Naive thymus-derived CD4-positive, alpha-beta T cell (primary cell): ENCODE data around the gene RAB27B. TPM values are rescaled to one million over a fixed set of nuclear protein-coding genes. Genes with fewer than 3 reads are reported as not detected.

Experiments used
- ATAC-seq: fragments of 150-1000 bp; cut with Tn5 transposase; 2 replicates; pipeline ENCODE4 v1.10.0; 2021; ENCODE audit warnings: mild to moderate bottlenecking, moderate library complexity
- CTCF ChIA-PET: fragments of 350-600 bp; sonication (Branson Sonifier 250); formaldehyde crosslinking; loops from one replicate; lab custom pipeline; 2021; ENCODE audit warnings: antibody characterized with exemption; lab: Charles Lee
- POLR2A ChIA-PET: fragments of 350-600 bp; sonication (Branson Sonifier 250); formaldehyde crosslinking; loops from one replicate; lab custom pipeline; 2021; ENCODE audit warnings: antibody characterized with exemption, inconsistent platforms; lab: Charles Lee
- DNase-seq, 9 donors: peaks; one replicate each; pipeline versions ENCODE4 v3.0.0 to v3.0.0-alpha.2; 2020 to 2022; ENCODE audit warnings: mixed read lengths in 1 of 9
- H3K27ac ChIP-seq: one replicate; pipeline ENCODE4 v1.7.0; 2013; ENCODE audit warnings: mild to moderate bottlenecking, low read depth, low read length, moderate library complexity
- H3K27me3 ChIP-seq, 2 donors: one replicate each; pipeline ENCODE4 v1.7.0; 2013; ENCODE audit warnings: low read length in 2 of 2, mild to moderate bottlenecking in 2 of 2, moderate library complexity in 2 of 2; ENCODE audit not compliant: control insufficient read depth in 2 of 2, insufficient read depth in 2 of 2
- H3K36me3 ChIP-seq, 3 experiments: 1 replicate in 2 of 3; 2 replicates in 1 of 3; pipeline ENCODE4 v1.7.0; 2013; ENCODE audit warnings: low read length in 3 of 3, mild to moderate bottlenecking in 3 of 3, moderate library complexity in 1 of 3; ENCODE audit not compliant: insufficient read depth in 3 of 3, control insufficient read depth in 2 of 3
- H3K4me1 ChIP-seq, 2 donors: one replicate each; pipeline ENCODE4 v1.7.0; 2013; ENCODE audit warnings: low read length in 2 of 2, mild to moderate bottlenecking in 2 of 2, moderate library complexity in 1 of 2; ENCODE audit not compliant: control insufficient read depth in 2 of 2, insufficient read depth in 2 of 2
- H3K4me3 ChIP-seq: 2 replicates; pipeline ENCODE4 v1.7.0; 2013; ENCODE audit warnings: mild to moderate bottlenecking, low read length
- H3K9me3 ChIP-seq, 3 experiments: 1 replicate in 2 of 3; 2 replicates in 1 of 3; pipeline ENCODE4 v1.7.0; 2013; ENCODE audit warnings: low read length in 3 of 3; ENCODE audit not compliant: control insufficient read depth in 2 of 3
- H3K27ac Mint-ChIP-seq, 9 donors: one replicate each; pipeline ENCODE4 v1.8.0; 2020 to 2022; ENCODE audit warnings: mixed read lengths in 9 of 9, mild to moderate bottlenecking in 8 of 9, moderate library complexity in 5 of 9, inconsistent platforms in 2 of 9
- H3K27me3 Mint-ChIP-seq, 5 donors: one replicate each; pipeline ENCODE4 v1.8.0; 2021 to 2022; ENCODE audit warnings: mixed read lengths in 5 of 5, mild to moderate bottlenecking in 1 of 5
- H3K36me3 Mint-ChIP-seq, 5 donors: one replicate each; pipeline ENCODE4 v1.8.0; 2020 to 2022; ENCODE audit warnings: mixed read lengths in 5 of 5, mild to moderate bottlenecking in 3 of 5, inconsistent platforms in 1 of 5
- H3K4me1 Mint-ChIP-seq, 7 donors: one replicate each; pipeline ENCODE4 v1.8.0; 2020 to 2022; ENCODE audit warnings: mixed read lengths in 7 of 7, mild to moderate bottlenecking in 3 of 7, inconsistent platforms in 1 of 7
- H3K4me3 Mint-ChIP-seq, 10 donors: one replicate each; pipeline ENCODE4 v1.8.0; 2020 to 2022; ENCODE audit warnings: mild to moderate bottlenecking in 10 of 10, mixed read lengths in 10 of 10, moderate library complexity in 6 of 10, inconsistent platforms in 2 of 10
- H3K9me3 Mint-ChIP-seq, 11 donors: one replicate each; pipeline ENCODE4 v1.8.0; 2020 to 2022; ENCODE audit warnings: mixed read lengths in 11 of 11, mild to moderate bottlenecking in 4 of 11, inconsistent platforms in 1 of 11, moderate library complexity in 1 of 11
- intact Hi-C, 2 donors: fragments of 100-400 bp; cut with micrococcal nuclease; formaldehyde crosslinking; loops; one replicate each; pipeline ENCODE4 v1.15.1; 2023
- polyA plus RNA-seq, 2 donors: library from polyadenylated mRNA; unstranded; fragments of 300-500 nt; fragmentation: Illumina TruSeq; gene quantifications; one replicate each; pipeline ENCODE4 v1.2.3, GENCODE V29; 2021
- total RNA-seq, 6 experiments: library from RNA in 5 of 6; stranded (reverse) in 5 of 6; gene quantifications; 1 replicate in 5 of 6; 2 replicates in 1 of 6; pipeline ENCODE4 v1.2.3 and lab custom pipeline; 2021 to 2026

RAB27B gene
- total and polyA plus RNA-seq, 7 experiments from 2014 or later = 0.77 to 6.4 (median 1.5) TPM

- intact Hi-C loops = no loop called here
- peaks cover 0 to 22% (median 12%) of the 10 kb centered on the region in 5 donors for H3K36me3 Mint-ChIP-seq
Observed at GRCh38 chr18:54888378-54888777, 60.1 kb downstream of the RAB27B start.

GRCh38 chr18:54888933-54889332, 60.7 kb downstream of the RAB27B start:
- no peaks in the 10 kb centered on the region for H3K36me3 ChIP-seq
- Mint-ChIP-seq H3K4me3 (no peak overlapping the region), H3K9me3 (peaks cover 0 to 5% (median 0%) of the 10 kb centered on the region in 11 donors), H3K4me1 (peaks cover 0 to 13% (median 1%) of the 10 kb centered on the region in 7 donors), H3K36me3 (peaks cover 0 to 18% (median 9%) of the 10 kb centered on the region in 5 donors), H3K27me3 (peaks cover 0 to 11% (median 0%) of the 10 kb centered on the region in 5 donors), H3K27ac (no peak overlapping the region)
- H3K9me3 ChIP-seq = no peaks in the 10 kb centered on the region
- ATAC-seq (no peak), DNase-seq (no peak)
- no peaks in the 10 kb centered on the region for H3K4me1 ChIP-seq
- intact Hi-C loops = no loop called here
- H3K27me3 ChIP-seq = no peaks in the 10 kb centered on the region
- ChIA-PET POLR2A (no interaction called here), CTCF (no interaction called here)
- H3K4me3 ChIP-seq = no peak overlapping the region
- no peak overlapping the region for H3K27ac ChIP-seq

More at GRCh38 chr18:54888378-54888777, 60.1 kb downstream of the RAB27B start:
- ChIA-PET CTCF (no interaction called here), POLR2A (no interaction called here)
- DNase-seq (no peak), ATAC-seq (no peak)
- H3K4me1 Mint-ChIP-seq = peaks cover 0 to 13% (median 1%) of the 10 kb centered on the region in 7 donors
- no peaks in the 10 kb centered on the region for H3K36me3 ChIP-seq
- H3K4me1 ChIP-seq = no peaks in the 10 kb centered on the region
- peaks cover 0 to 9% (median 0%) of the 10 kb centered on the region in 5 donors for H3K27me3 Mint-ChIP-seq
- H3K4me3 ChIP-seq = no peak overlapping the region
- no peak overlapping the region for H3K27ac Mint-ChIP-seq
- no peaks in the 10 kb centered on the region for H3K9me3 ChIP-seq
- no peaks in the 10 kb centered on the region for H3K27me3 ChIP-seq
- no peak overlapping the region for H3K4me3 Mint-ChIP-seq
- no peak overlapping the region for H3K27ac ChIP-seq
- peaks cover 0 to 5% (median 0%) of the 10 kb centered on the region in 11 donors for H3K9me3 Mint-ChIP-seq

- no peak for DNase-seq
- Histone ChIP-seq H3K4me1 (no peaks in the 10 kb centered on the region), H3K36me3 (no peaks in the 10 kb centered on the region), H3K4me3 (no peak overlapping the region), H3K9me3 (no peaks in the 10 kb centered on the region), H3K27me3 (no peaks in the 10 kb centered on the region), H3K27ac (no peak overlapping the region)
- Mint-ChIP-seq H3K4me1 (peaks cover 0 to 2% (median 0%) of the 10 kb centered on the region in 7 donors), H3K27ac (no peak overlapping the region), H3K27me3 (peaks cover 0 to 4% (median 0%) of the 10 kb centered on the region in 5 donors), H3K9me3 (peaks cover 0 to 3% (median 0%) of the 10 kb centered on the region in 11 donors), H3K36me3 (no peaks in the 10 kb centered on the region), H3K4me3 (no peak overlapping the region)
- no peak for ATAC-seq
- intact Hi-C loops = no loop called here
- POLR2A ChIA-PET = no interaction called here
- CTCF ChIA-PET = interaction anchor here (0.7 kb wide), 1 partner anchor 357 kb away, joined by 3 read pairs; no protein-coding TSS in a partner anchor
Observed at GRCh38 chr18:54899500-54899899, 71.2 kb downstream of the RAB27B start.

- ChIA-PET CTCF (no interaction called here), POLR2A (no interaction called here)
- Mint-ChIP-seq H3K27me3 (peaks cover 0 to 4% (median 0%) of the 10 kb centered on the region in 5 donors), H3K4me3 (no peak overlapping the region), H3K9me3 (peaks cover 0 to 3% (median 0%) of the 10 kb centered on the region in 11 donors), H3K27ac (no peak overlapping the region), H3K4me1 (peaks cover 0 to 2% (median 0%) of the 10 kb centered on the region in 7 donors), H3K36me3 (no peaks in the 10 kb centered on the region)
- H3K4me1 ChIP-seq = no peaks in the 10 kb centered on the region
- H3K4me3 ChIP-seq = no peak overlapping the region
- ATAC-seq = no peak
- intact Hi-C loops = no loop called here
- H3K36me3 ChIP-seq = no peaks in the 10 kb centered on the region
- no peaks in the 10 kb centered on the region for H3K9me3 ChIP-seq
- H3K27ac ChIP-seq = no peak overlapping the region
- no peaks in the 10 kb centered on the region for H3K27me3 ChIP-seq
- no peak for DNase-seq
Observed at GRCh38 chr18:54900290-54900689, 72.0 kb downstream of the RAB27B start.

GRCh38 chr18:54904581-54904980, 76.3 kb downstream of the RAB27B start:
- CTCF ChIA-PET = no interaction called here
- ATAC-seq = no peak
- Histone ChIP-seq H3K27me3 (no peaks in the 10 kb centered on the region), H3K9me3 (no peaks in the 10 kb centered on the region), H3K4me1 (no peaks in the 10 kb centered on the region), H3K4me3 (no peak overlapping the region), H3K36me3 (no peaks in the 10 kb centered on the region), H3K27ac (no peak overlapping the region)
- Mint-ChIP-seq H3K4me1 (peaks cover 0 to under 1% (median 0%) of the 10 kb centered on the region in 7 donors), H3K36me3 (no peaks in the 10 kb centered on the region), H3K9me3 (peaks cover 0 to 3% (median 0%) of the 10 kb centered on the region in 11 donors), H3K4me3 (no peak overlapping the region), H3K27ac (no peak overlapping the region), H3K27me3 (peaks cover 0 to 11% (median 4%) of the 10 kb centered on the region in 5 donors)
- POLR2A ChIA-PET = no interaction called here
- intact Hi-C loops = no loop called here
- no peak for DNase-seq

GRCh38 chr18:54905629-54906028, 77.4 kb downstream of the RAB27B start:
- H3K27me3 ChIP-seq = no peaks in the 10 kb centered on the region
- ChIA-PET POLR2A (no interaction called here), CTCF (no interaction called here)
- no peak overlapping the region for H3K4me3 ChIP-seq
- H3K27ac Mint-ChIP-seq = no peak overlapping the region
- H3K4me1 ChIP-seq = no peaks in the 10 kb centered on the region
- intact Hi-C loops = no loop called here
- H3K36me3 ChIP-seq = no peaks in the 10 kb centered on the region
- no peaks in the 10 kb centered on the region for H3K4me1 Mint-ChIP-seq
- ATAC-seq = no peak
- peaks cover 0 to 3% (median 0%) of the 10 kb centered on the region in 11 donors for H3K9me3 Mint-ChIP-seq
- H3K9me3 ChIP-seq = no peaks in the 10 kb centered on the region
- no peak for DNase-seq
- no peaks in the 10 kb centered on the region for H3K36me3 Mint-ChIP-seq
- H3K27me3 Mint-ChIP-seq = peaks cover 0 to 11% (median 4%) of the 10 kb centered on the region in 5 donors
- no peak overlapping the region for H3K27ac ChIP-seq
- H3K4me3 Mint-ChIP-seq = no peak overlapping the region
